Measurements from ENCODE around the gene GZMB.
A peak's percentile ranks its signal among the peaks of the same experiment; 100 is the strongest.
"Not testable (repeated sequence)": the region's sequence is repeated elsewhere in the genome, so short reads cannot be mapped to it uniquely, and the experiment has no call there.

GZMB gene

DNA sequence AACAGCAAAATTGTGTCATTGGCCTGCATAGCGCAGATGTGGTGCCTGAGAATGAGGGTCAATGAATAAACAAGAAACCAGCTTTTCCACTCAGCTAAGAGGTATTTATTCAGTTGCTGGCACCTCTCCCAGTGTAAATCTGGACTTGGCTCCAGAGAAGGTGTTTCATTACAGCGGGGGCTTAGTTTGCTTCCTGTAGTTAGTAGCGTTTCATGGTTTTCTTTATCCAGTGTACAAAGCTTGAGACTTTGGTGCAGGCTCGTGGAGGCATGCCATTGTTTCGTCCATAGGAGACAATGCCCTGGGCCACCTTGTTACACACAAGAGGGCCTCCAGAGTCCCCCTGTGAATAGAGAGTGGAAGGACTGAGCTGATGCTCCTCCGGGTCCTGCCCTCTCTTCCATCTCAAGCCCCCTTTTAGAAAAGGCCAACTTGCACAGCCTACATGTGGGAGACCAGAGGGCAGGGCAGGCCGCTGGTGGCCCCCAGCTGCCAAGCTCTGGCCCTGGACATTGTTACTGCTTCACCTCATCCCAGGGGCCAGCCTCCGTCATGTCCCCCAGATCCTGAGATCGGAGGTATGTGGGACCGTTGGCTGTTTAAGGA lies 3.0 kb downstream of the GZMB start:
- DNase-seq, result no peak

DNA sequence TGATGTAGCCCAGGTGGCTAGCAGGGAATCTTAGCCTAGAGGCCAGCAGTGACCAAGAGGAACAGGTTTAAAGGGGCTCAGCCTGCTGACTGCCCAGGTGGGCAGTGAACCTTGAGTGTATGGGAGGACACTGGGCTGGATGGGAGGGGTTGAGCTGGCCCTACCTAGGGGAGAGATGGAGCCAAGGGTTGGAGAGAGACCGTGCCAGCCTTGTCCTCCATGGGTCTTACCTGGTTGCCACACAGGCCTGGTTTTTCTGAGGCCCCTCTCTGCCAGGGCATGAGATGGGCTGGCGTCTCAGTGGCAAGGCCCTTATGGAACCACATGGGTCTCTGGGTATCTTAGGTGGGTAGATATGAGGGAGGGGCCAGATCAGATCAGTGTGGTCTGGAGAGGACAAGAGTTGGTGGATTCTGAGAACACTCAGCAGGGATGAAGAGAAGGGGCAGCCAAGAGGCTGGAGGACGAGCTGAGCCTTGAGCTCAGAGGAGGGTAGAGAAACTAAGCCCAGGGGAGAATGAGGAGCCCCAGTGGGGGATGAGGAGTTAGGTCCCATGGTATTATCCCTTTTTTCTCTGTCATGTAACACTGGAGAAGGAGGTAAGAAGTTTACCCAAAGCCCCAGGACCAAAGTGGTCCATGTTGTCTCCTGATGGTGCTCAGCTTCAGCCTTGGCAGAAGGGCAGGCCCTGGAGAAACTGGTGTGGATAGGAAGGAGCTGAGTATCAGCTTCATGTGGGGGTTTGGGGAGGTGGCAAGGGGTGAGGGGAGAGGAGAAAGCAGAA lies 3.7 kb downstream of the GZMB start:
- DNase-seq, result no peak

DNA sequence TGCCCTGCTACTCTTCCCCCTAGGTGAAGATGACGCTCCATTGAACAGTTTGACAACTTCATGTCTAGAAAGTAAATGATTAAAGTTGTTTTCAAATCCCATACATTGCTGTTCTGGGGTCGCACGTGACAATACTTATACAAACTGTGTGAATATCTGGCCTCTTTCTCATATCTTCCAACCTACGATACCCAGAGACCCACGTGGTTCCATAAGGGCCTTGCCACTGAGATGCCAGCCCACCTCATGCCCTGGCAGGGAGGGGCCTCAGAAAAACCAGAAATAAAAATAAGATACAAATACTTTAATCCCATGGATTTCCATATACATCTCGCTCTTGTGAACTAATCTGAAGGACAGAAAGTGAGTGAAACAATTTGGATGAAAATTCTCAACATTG lies 4.5 kb downstream of the GZMB start:
- DNase-seq, result no peak

GRCh38 chr14:24613747-24614146 lies 20.2 kb downstream of the GZMB start:
- DNase-seq, result no peak

- DNase-seq, result no peak
Observed at GRCh38 chr14:24613241-24613640, 20.7 kb downstream of the GZMB start.

DNA sequence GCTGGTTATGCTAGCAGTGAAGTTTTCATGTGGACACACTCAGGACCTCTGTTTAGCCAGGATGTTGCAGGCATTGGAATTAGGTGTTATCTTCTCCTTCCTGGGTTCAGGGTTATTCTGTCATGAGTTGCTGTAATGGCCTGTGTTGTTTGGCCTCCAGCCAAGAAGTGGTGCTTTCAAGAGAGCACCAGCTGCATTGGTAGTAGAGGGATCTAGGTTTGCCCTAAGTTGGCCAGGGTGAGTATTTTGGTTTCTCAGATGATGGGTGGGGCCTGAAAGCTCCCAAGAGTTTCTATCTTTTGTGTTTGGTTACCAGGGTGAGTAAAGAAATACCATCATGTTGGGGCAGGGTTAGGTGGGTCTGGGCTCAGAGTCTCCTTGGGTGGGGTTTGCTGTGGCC lies 21.8 kb downstream of the GZMB start:
- no peak for DNase-seq

DNA sequence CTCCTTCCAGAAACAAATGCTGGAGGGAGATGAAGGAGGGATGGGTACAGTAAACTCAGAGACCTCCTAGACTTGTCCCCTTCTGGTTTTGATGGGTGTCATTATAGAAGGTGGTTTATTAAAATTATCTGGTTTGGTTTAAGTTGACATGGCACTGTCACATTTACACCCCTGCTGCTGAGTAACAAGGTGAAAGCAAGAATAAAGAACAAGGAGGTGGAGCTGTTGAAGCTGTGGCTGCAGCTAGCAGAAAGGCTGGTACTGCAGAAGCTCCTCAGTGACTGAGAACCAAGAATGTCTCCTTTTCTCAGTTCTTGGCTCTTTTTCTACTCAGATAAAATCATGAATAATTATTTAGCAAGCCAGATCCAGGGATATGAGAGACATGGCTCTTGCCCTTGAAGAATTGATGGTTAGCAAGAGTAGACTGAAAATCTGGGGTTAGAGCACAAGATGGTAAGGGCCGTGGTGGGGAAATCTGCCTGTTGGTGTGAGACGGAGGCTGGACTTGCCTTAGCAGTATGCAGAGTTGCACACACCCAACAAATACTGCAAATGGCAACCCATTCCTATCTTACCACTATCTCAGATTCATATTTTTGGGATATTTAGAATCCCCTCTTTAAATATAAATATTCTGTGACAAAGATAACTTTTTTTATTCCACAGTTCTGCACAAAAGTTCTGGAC lies 24.2 kb downstream of the GZMB start, which contains the start of gene GZMH:
Gene GZMH, minus strand, starts transcription at position 31 of the 690 bp plus-strand sequence. CDS start 72 bp downstream, outside the sequence.
- DNase-seq, result no peak

DNA sequence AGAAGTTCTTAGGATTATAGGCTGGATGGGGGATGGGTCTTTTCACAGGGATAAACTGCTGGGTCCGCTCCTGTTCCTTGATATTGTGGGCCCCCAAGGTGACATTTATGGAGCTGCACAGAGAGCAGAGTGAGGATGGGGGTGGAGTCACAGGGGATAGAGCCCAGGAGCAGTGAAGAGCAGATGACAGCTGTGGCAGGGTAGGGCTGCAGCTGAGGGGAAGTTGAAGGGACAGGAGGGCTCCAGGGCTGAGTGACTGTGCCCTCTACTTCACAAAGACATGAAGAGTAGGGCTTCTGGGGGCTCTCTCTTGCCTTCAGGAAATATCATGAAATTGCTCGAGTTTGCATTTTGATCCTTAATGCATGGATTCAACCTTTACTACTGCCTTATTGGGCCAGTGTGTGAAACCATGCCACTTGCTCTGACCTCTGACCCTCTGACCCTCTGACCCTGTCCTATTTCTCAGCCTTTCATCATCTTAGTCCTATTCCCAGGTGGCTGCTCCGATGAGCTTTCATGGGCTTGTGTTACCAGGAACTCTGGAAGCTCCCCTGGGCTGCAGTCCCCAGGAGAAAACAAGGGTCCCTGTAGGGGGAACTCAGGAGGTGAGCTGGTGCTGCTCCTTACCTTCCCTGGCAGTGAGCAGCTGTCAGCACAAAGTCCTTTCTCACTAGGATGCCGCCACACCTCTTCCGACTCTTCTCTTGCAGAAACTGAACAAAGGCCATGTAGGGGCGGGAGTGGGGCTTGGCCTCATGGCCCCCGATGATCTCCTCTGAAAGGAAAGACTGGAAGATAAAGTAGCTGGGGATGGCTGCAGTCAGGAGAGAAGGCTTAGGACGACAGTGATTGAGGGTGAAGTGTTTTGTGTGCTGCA lies 26.1 kb downstream of the GZMB start:
- no peak for DNase-seq

DNA sequence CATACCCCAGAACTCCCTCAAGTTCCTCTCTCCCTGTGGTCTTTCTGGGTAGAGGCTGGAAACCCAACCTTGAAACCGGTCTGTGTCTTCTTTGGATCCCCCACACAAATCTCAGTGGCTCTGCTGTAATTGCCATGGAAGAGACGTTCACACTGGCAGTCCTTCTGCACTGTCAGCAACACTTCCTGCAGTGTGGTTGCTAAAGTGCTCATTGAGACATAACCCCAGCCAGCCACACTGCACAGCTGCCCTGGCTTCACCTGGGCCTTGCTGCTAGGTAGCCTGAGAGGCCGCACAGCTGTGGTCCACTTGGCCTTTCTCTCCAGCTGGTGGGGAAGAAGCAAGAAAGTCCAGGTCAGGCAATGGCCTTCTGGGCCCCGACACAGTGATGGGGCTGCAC lies 26.9 kb downstream of the GZMB start:
- no peak for DNase-seq

GRCh38 chr14:24606297-24606696 lies 27.7 kb downstream of the GZMB start:
- DNase-seq, result no peak

GRCh38 chr14:24605435-24606190 lies 28.4 kb downstream of the GZMB start:
- peak; percentile 70 to 72 for DNase-seq

- no peak for DNase-seq
Observed at GRCh38 chr14:24597403-24597802, 36.6 kb downstream of the GZMB start.

GRCh38 chr14:24595073-24595808 lies 38.7 kb downstream of the GZMB start:
- no peak for DNase-seq

GRCh38 chr14:24591004-24591403 lies 43.0 kb downstream of the GZMB start:
- DNase-seq, result not testable (repeated sequence)

DNA sequence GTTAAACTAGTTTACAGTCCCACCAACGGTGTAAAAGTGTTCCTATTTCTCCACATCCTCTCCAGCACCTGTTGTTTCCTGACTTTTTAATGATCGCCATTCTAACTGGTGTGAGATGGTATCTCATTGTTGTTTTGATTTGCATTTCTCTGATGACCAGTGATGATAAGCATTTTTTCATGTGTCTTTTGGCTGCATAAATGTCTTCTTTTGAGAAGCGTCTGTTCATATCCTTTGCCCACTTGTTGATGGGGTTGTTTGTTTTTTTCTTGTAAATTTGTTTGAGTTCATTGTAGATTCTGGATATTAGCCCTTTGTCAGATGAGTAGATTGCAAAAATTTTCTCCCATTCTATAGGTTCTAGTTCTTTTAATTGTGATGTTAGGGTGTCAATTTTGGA lies 49.6 kb downstream of the GZMB start:
- DNase-seq, result not testable (repeated sequence)

Data from stimulated activated CD4-positive, alpha-beta T cell treated with anti-CD3 and anti-CD28 coated beads, Interleukin-2, amount 100 ng/mL, for 48 hours (primary cell).